Adrenal gland (tissue), 12 donors: ENCODE measurements around the gene IFNGR1. TPM values are rescaled to one million over a fixed set of nuclear protein-coding genes. Genes with fewer than 3 reads are reported as not detected.
A peak's percentile ranks its signal among the peaks of the same experiment; 100 is the strongest.
"Not testable (repeated sequence)": the region's sequence is repeated elsewhere in the genome, so short reads cannot be mapped to it uniquely, and the experiment has no call there.

Experiments
- DNase-seq, 7 donors: peaks; one replicate each; pipeline ENCODE4 v3.0.0-alpha.2; 2019 to 2020
- H3K27ac ChIP-seq, 5 donors: fragments of 200-600 bp; sonication (generic) in 4 of 5; 1 replicate in 3 of 5; 2 replicates in 2 of 5; pipeline versions ENCODE4 v1.5.1 to v1.8.0; 2016 to 2020; ENCODE audit warnings: mild to moderate bottlenecking in 1 of 5
- H3K27me3 ChIP-seq: fragments of 200-600 bp; 2 replicates; pipeline ENCODE4 v1.8.0; 2021
- H3K36me3 ChIP-seq, 2 donors: fragments of 200-600 bp; replicated peaks in 1 of 2; 1 replicate in 1 of 2; 2 replicates in 1 of 2; pipeline versions ENCODE4 v1.5.1 to v1.8.0; 2018 to 2022
- H3K4me1 ChIP-seq, 2 donors: fragments of 200-600 bp; replicated peaks in 1 of 2; 1 replicate in 1 of 2; 2 replicates in 1 of 2; pipeline versions ENCODE4 v1.5.1 to v1.8.0; 2018 to 2021
- H3K4me3 ChIP-seq, 4 donors: fragments of 200-600 bp; sonication (generic) in 3 of 4; one replicate each; pipeline ENCODE4 v1.5.1; 2016 to 2018
- H3K9me3 ChIP-seq, 3 donors: fragments of 200-600 bp; sonication (generic) in 1 of 3; replicated peaks in 1 of 3; 1 replicate in 2 of 3; 2 replicates in 1 of 3; pipeline versions ENCODE4 v1.5.1 to v1.8.0; 2016 to 2021
- POLR2A ChIP-seq, 2 donors: fragments of 450-650 bp; IDR thresholded peaks; one replicate each; pipeline ENCODE4 v1.6.1; 2017; ENCODE audit warnings: antibody characterized with exemption in 2 of 2, mild to moderate bottlenecking in 2 of 2, moderate library complexity in 1 of 2
- WGBS, 4 donors: extraction: QIAGEN DNeasy Blood & Tissue Kit in 2 of 4; methylation state at CpG; one replicate each; pipeline versions ENCODE4 v1.1.5 to v1.1.7; 2013 to 2017; 5-methylcytosine and 5-hydroxymethylcytosine counted together
- intact Hi-C, 2 donors: fragments of 100-400 bp; cut with DNase I; formaldehyde crosslinking; loops; one replicate each; pipeline versions ENCODE4 v1.14.1 to v1.15.0; 2022 to 2023
- polyA plus RNA-seq, 3 donors: library from polyadenylated mRNA; stranded (reverse); fragments of 200-250 nt in 2 of 3; fragments of 350-450 nt in 1 of 3; fragmentation: Illumina TruSeq in 1 of 3; extraction: RNeasy Lipid Tissue Mini Kit (QIAGEN cat#74804) in 1 of 3; gene quantifications; one replicate each; pipeline ENCODE4 v1.2.3, GENCODE V29; 2013 to 2014
- total RNA-seq, 9 donors: library from RNA; depleted of rRNA in 4 of 9; stranded (reverse); fragments of >200 nt in 4 of 9; fragments of 120-200 nt in 1 of 9; fragmentation: NEBNext Ultra II Directional in 1 of 9; extraction: Animal tissue kit (Norgen Biotek cat#: 25700) in 1 of 9; gene quantifications; one replicate each; pipeline versions ENCODE4 v1.1.0 to v1.2.4, GENCODE V29; 2013 to 2023
- TF ChIP-seq, protein P1 (sequence below), 6 experiments: fragments of 450-650 bp in 4 of 6; fragments of 200-600 bp in 2 of 6; sonication (generic) in 1 of 6; IDR thresholded peaks; 1 replicate in 5 of 6; 2 replicates in 1 of 6; pipeline versions ENCODE4 v1.5.1 to v1.8.0; 2016 to 2021; ENCODE audit warnings: antibody characterized with exemption in 6 of 6, mild to moderate bottlenecking in 2 of 6, moderate library complexity in 1 of 6
- donor health status: healthy with polysubstance abuse.
- donor health status: Bipolar disorder and iron deficiency.
- donor health status: DM: yes; HTN: yes; CAD: no.
- donor health status: DM: no; HTN: no; CAD: no.
- donor health status: DM: no; HTN: no; CAD: no.
- donor health status: DM: yes; HTN: yes; CAD: no.

The IFNGR1 gene
- total and polyA plus RNA-seq, 12 donors: 55.5 to 110 (median 69.9) TPM

DNA sequence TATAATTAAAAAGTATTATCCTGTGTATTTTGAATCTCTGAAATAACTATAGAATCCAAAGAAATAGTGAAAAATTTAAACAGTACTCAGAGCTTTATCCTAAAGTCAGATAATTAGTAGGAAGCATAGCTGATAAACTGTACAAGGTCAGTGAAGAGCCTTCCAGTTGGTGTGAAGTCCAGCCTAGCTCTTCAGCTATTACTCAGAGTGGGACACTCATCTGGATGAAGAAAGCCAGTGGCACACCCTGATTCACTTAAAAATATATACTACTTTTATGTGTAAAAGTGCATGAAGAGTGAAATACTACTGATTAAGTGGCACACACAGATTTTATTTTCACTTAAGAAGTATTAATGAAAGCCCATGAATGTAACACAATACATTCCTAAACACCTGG, 3.1 kb downstream of the IFNGR1 start:
- Histone ChIP-seq H3K36me3 (no peaks in the 10 kb centered on the region), H3K9me3 (no peaks in the 10 kb centered on the region), H3K27ac (peak overlapping the region in 4 of 5 donors; percentile 28 to 99 (median 70)), H3K4me3 (peak overlapping the region in 1 of 4 donors; percentile 77), H3K4me1 (peaks cover 26 to 78% of the 10 kb centered on the region in 2 donors), H3K27me3 (no peaks in the 10 kb centered on the region)
- TF ChIP-seq, protein P1, sequence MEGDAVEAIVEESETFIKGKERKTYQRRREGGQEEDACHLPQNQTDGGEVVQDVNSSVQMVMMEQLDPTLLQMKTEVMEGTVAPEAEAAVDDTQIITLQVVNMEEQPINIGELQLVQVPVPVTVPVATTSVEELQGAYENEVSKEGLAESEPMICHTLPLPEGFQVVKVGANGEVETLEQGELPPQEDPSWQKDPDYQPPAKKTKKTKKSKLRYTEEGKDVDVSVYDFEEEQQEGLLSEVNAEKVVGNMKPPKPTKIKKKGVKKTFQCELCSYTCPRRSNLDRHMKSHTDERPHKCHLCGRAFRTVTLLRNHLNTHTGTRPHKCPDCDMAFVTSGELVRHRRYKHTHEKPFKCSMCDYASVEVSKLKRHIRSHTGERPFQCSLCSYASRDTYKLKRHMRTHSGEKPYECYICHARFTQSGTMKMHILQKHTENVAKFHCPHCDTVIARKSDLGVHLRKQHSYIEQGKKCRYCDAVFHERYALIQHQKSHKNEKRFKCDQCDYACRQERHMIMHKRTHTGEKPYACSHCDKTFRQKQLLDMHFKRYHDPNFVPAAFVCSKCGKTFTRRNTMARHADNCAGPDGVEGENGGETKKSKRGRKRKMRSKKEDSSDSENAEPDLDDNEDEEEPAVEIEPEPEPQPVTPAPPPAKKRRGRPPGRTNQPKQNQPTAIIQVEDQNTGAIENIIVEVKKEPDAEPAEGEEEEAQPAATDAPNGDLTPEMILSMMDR (IDR thresholded peaks at IDR 0.05): no peak
- TF ChIP-seq POLR2A (IDR thresholded peaks at IDR 0.05): no peak
- intact Hi-C loops: no loop called here
- DNase-seq: peak in 1 of 7 donors; percentile 40

DNA sequence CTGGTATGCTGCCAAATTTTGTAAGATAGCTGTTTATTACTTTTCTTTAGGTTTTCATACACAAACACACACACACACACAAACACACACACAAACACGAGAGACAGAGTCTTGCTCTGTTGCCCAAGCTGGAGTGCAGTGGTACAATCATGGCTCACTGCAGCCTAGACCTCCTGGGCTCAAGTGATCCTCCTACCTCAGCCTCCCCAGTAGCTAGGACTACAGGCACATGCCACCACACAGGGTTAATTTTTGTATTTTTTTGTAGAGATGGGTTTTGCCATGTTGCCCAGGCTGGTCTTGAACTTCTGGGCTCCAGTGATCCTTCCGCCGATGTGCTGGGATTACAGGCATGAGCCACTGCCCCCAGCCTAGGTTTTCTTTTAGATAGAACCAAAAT, 3.6 kb downstream of the IFNGR1 start:
- Histone ChIP-seq H3K4me3 (peak overlapping the region in 1 of 4 donors; percentile 77), H3K27ac (peak overlapping the region in 2 of 5 donors; percentile 41 to 99), H3K4me1 (peaks cover 30 to 83% of the 10 kb centered on the region in 2 donors)
- H3K27me3 ChIP-seq, H3K36me3 ChIP-seq, intact Hi-C loops, H3K9me3 ChIP-seq, DNase-seq: not testable (repeated sequence)
- 74 to 87% (median 84%) methylated on average over 3 of the region's 3 CpGs for WGBS, 4 donors

DNA sequence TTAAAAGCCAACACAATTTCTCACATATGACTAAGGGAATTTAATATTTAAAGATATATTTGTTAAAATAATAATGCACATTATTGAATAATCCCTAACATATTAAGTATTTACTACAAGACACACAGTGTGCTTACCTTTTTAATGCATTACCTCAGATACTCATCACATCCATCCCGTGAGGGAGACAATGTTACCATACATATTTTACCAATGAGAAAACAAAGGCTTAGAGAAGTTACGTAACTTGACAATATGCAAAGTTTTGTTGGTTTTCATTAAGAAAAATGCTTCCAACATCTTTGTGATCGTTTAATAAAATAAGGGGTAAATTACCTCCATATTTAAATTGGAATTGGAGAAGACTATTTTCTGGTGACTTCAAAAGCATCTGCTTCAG, 4.3 kb downstream of the IFNGR1 start:
- Histone ChIP-seq H3K9me3 (no peaks in the 10 kb centered on the region), H3K27me3 (no peaks in the 10 kb centered on the region), H3K27ac (no peak overlapping the region), H3K36me3 (no peaks in the 10 kb centered on the region), H3K4me1 (peaks cover 37 to 87% of the 10 kb centered on the region in 2 donors), H3K4me3 (peak overlapping the region in 1 of 4 donors; percentile 5)
- WGBS, 4 donors: 83 to 91% (median 86%) methylated on average over 3 of the region's 3 CpGs
- no peak for TF ChIP-seq POLR2A (IDR thresholded peaks at IDR 0.05)
- TF ChIP-seq, protein P1 (IDR thresholded peaks at IDR 0.05): no peak
- DNase-seq: no peak
- intact Hi-C loops: no loop called here

DNA sequence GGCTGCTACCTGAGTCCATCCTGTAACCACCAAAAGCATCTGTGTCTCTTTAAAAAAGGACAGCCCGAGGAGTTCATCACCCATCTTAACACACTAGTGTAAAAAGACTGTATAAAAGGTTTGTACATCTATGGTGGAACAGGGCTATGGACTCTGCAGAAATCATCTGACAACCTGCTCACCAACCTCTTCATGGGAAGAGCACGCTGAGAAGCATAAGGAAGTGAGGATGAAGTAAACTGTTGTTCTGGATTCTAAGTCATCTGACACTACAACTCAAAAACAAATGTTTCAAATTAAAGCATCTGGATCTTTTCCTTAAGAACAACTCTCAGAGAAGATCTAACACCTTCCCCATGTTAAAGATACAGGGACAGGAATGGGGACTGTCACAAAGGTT, 5.4 kb downstream of the IFNGR1 start:
- Histone ChIP-seq H3K9me3 (no peaks in the 10 kb centered on the region), H3K27ac (peak overlapping the region in 2 of 5 donors; percentile 45 to 47), H3K4me3 (peak overlapping the region in 1 of 4 donors; percentile 5), H3K4me1 (peaks cover 42 to 86% of the 10 kb centered on the region in 2 donors), H3K27me3 (no peaks in the 10 kb centered on the region), H3K36me3 (no peaks in the 10 kb centered on the region)
- intact Hi-C loops: no loop called here
- DNase-seq: no peak
- TF ChIP-seq, protein P1 (IDR thresholded peaks at IDR 0.05): no peak
- no peak for TF ChIP-seq POLR2A (IDR thresholded peaks at IDR 0.05)
- 60 to 80% (median 70%) methylated on average over 2 of the region's 2 CpGs for WGBS, 4 donors

DNA sequence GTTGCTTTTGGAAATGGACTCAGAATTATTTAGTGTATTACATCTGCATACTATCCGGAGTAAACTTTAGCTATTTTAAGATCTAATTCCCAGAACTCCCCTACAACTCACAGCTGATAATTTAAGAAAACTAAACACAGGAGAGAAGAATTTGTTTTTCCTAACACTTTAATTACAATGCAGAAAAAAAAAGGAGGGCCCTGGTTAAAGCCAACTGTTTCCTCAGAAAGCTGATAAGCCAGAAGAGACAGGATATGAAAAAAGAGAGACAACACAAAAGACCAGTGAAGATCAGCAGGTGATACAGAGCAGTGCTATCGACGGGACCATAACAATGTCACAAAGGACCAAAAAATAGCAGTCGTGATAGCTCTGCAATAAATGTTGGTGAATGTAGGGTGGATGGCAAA, 5.8 kb downstream of the IFNGR1 start:
- intact Hi-C loops: no loop called here
- peaks cover 42 to 86% of the 10 kb centered on the region in 2 donors for H3K4me1 ChIP-seq
- H3K27ac ChIP-seq: peak overlapping the region in 2 of 5 donors; percentile 45 to 47
- H3K36me3 ChIP-seq: no peaks in the 10 kb centered on the region
- TF ChIP-seq, protein P1 (IDR thresholded peaks at IDR 0.05): no peak
- TF ChIP-seq POLR2A (IDR thresholded peaks at IDR 0.05): no peak
- no peaks in the 10 kb centered on the region for H3K9me3 ChIP-seq
- H3K4me3 ChIP-seq: no peak overlapping the region
- DNase-seq: no peak
- WGBS, 4 donors: 40 to 53% (median 47%) methylated on average over 4 of the region's 4 CpGs
- H3K27me3 ChIP-seq: no peaks in the 10 kb centered on the region
